Neural progenitor cell (in vitro differentiated cells): ENCODE results near the gene SYNE3. TPM values are rescaled to one million over a fixed set of nuclear protein-coding genes. Genes with fewer than 3 reads are reported as not detected.

Experiments used
- DNase-seq: peaks from one replicate; pipeline ENCODE4 v3.0.0-alpha.2; 2016; ENCODE audit warnings: low spot score
- H2AFZ ChIP-seq: fragments of 200-600 bp; sonication (generic); replicated peaks from 2 replicates; pipeline ENCODE4 v1.6.1; 2016; ENCODE audit warnings: antibody characterized with exemption
- H3F3A ChIP-seq: fragments of 200-600 bp; sonication (generic); 2 replicates; pipeline ENCODE4 v1.6.1; 2016; ENCODE audit warnings: antibody characterized with exemption, low read depth
- H3K27ac ChIP-seq: fragments of 200-600 bp; sonication (generic); 2 replicates; pipeline ENCODE4 v1.5.1; 2016; ENCODE audit warnings: mild to moderate bottlenecking
- H3K27me3 ChIP-seq: fragments of 200-600 bp; sonication (generic); 2 replicates; pipeline ENCODE4 v1.6.1; 2016; ENCODE audit warnings: mild to moderate bottlenecking, moderate library complexity
- H3K36me3 ChIP-seq: fragments of 200-600 bp; sonication (generic); 2 replicates; pipeline ENCODE4 v1.5.1; 2016
- H3K4me1 ChIP-seq: fragments of 200-600 bp; sonication (generic); 2 replicates; pipeline ENCODE4 v1.6.1; 2016; ENCODE audit warnings: mixed run types
- H3K4me2 ChIP-seq: fragments of 200-600 bp; sonication (generic); 2 replicates; pipeline ENCODE4 v1.6.1; 2016
- H3K4me3 ChIP-seq: fragments of 200-600 bp; sonication (generic); 2 replicates; pipeline ENCODE4 v1.5.1; 2016
- H3K79me2 ChIP-seq: fragments of 200-600 bp; sonication (generic); 2 replicates; pipeline ENCODE4 v1.6.1; 2016; ENCODE audit warnings: low read depth
- H3K9ac ChIP-seq: fragments of 200-600 bp; sonication (generic); 2 replicates; pipeline ENCODE4 v1.6.1; 2016
- H3K9me3 ChIP-seq: fragments of 200-600 bp; sonication (generic); 2 replicates; pipeline ENCODE4 v1.5.1; 2016; ENCODE audit warnings: low read depth
- H4K20me1 ChIP-seq: fragments of 200-600 bp; sonication (generic); 2 replicates; pipeline ENCODE4 v1.6.1; 2016; ENCODE audit warnings: low read depth
- H3K27ac Mint-ChIP-seq: 3 replicates; pipeline ENCODE4 v1.8.0; 2021; ENCODE audit warnings: mixed read lengths
- H3K27me3 Mint-ChIP-seq: 2 replicates; pipeline ENCODE4 v1.8.0; 2022; ENCODE audit warnings: low read depth, mild to moderate bottlenecking, inconsistent platforms, moderate library complexity, mixed read lengths; ENCODE audit not compliant: insufficient read depth
- H3K36me3 Mint-ChIP-seq: 3 replicates; pipeline ENCODE4 v1.8.0; 2021; ENCODE audit warnings: mixed read lengths
- H3K4me1 Mint-ChIP-seq: 3 replicates; pipeline ENCODE4 v1.8.0; 2021; ENCODE audit warnings: mixed read lengths
- H3K4me3 Mint-ChIP-seq: 3 replicates; pipeline ENCODE4 v1.8.0; 2021; ENCODE audit warnings: mild to moderate bottlenecking, moderate library complexity, mixed read lengths
- H3K9me3 Mint-ChIP-seq: 3 replicates; pipeline ENCODE4 v1.8.0; 2020; ENCODE audit warnings: mixed read lengths
- CTCF ChIP-seq: fragments of 200-600 bp; sonication (generic); IDR thresholded peaks from 2 replicates; pipeline ENCODE4 v1.5.1; 2017; ENCODE audit warnings: antibody characterized with exemption, mild to moderate bottlenecking
- EZH2 ChIP-seq: fragments of 200-600 bp; sonication (generic); IDR thresholded peaks from 2 replicates; pipeline ENCODE4 v1.6.1; 2017; ENCODE audit warnings: antibody characterized with exemption, mild to moderate bottlenecking, moderate library complexity
- EZH2phosphoT487 ChIP-seq: fragments of 200-600 bp; sonication (generic); IDR thresholded peaks from 2 replicates; pipeline ENCODE4 v1.6.1; 2017; ENCODE audit warnings: antibody characterized with exemption
- total RNA-seq: library from RNA; depleted of rRNA; stranded (reverse); fragments of >200 nt; gene quantifications from 2 replicates; pipeline ENCODE4 v1.2.3, GENCODE V29; 2015; ENCODE audit warnings: low replicate concordance

Gene SYNE3
- total RNA-seq, 1 donor from 2014 or later, result 0.06 TPM

- Histone ChIP-seq H3K9ac (no peak overlapping the region), H3K4me2 (no peak overlapping the region), H4K20me1 (no peaks in the 10 kb centered on the region), H3K36me3 (no peaks in the 10 kb centered on the region), H3K79me2 (no peaks in the 10 kb centered on the region), H2AFZ (no peak overlapping the region), H3K9me3 (no peaks in the 10 kb centered on the region), H3F3A (no peaks in the 10 kb centered on the region), H3K27ac (no peak overlapping the region), H3K4me1 (no peaks in the 10 kb centered on the region), H3K4me3 (no peak overlapping the region), H3K27me3 (no peaks in the 10 kb centered on the region)
- Mint-ChIP-seq H3K9me3 (no peaks in the 10 kb centered on the region), H3K27me3 (peaks cover 4% of the 10 kb centered on the region), H3K4me3 (no peak overlapping the region), H3K27ac (no peak overlapping the region), H3K36me3 (no peaks in the 10 kb centered on the region), H3K4me1 (no peaks in the 10 kb centered on the region)
- TF ChIP-seq CTCF (no peak), EZH2phosphoT487 (no peak), EZH2 (no peak)
- DNase-seq, result no peak
Measured at GRCh38 chr14:95507701-95508103, 8.7 kb downstream of the SYNE3 start.

- H3K4me1 Mint-ChIP-seq, result no peaks in the 10 kb centered on the region
- Histone ChIP-seq H3K4me3 (no peak overlapping the region), H3K27ac (no peak overlapping the region), H3K36me3 (no peaks in the 10 kb centered on the region), H3K4me1 (no peaks in the 10 kb centered on the region), H2AFZ (no peak overlapping the region), H3K9me3 (no peaks in the 10 kb centered on the region), H3K9ac (no peak overlapping the region), H3K79me2 (no peaks in the 10 kb centered on the region), H3F3A (no peaks in the 10 kb centered on the region), H4K20me1 (no peaks in the 10 kb centered on the region), H3K4me2 (no peak overlapping the region), H3K27me3 (no peaks in the 10 kb centered on the region)
- H3K27ac Mint-ChIP-seq, result no peak overlapping the region
- no peaks in the 10 kb centered on the region for H3K36me3 Mint-ChIP-seq
- DNase-seq, result no peak
- no peaks in the 10 kb centered on the region for H3K9me3 Mint-ChIP-seq
- TF ChIP-seq CTCF (no peak), EZH2 (no peak), EZH2phosphoT487 (no peak)
- peaks cover 4% of the 10 kb centered on the region for H3K27me3 Mint-ChIP-seq
- no peak overlapping the region for H3K4me3 Mint-ChIP-seq
Measured at GRCh38 chr14:95507174-95507573, 9.3 kb downstream of the SYNE3 start.

GRCh38 chr14:95505030-95505589 is 11.3 kb downstream of the SYNE3 start:
- H3F3A ChIP-seq, result no peaks in the 10 kb centered on the region
- Mint-ChIP-seq H3K27me3 (peaks cover 10% of the 10 kb centered on the region), H3K4me1 (peaks cover 11% of the 10 kb centered on the region), H3K36me3 (no peaks in the 10 kb centered on the region), H3K27ac (no peak overlapping the region), H3K9me3 (no peaks in the 10 kb centered on the region), H3K4me3 (no peak overlapping the region)
- no peak overlapping the region for H2AFZ ChIP-seq
- H3K36me3 ChIP-seq, result no peaks in the 10 kb centered on the region
- no peak for DNase-seq
- no peaks in the 10 kb centered on the region for H3K79me2 ChIP-seq
- no peaks in the 10 kb centered on the region for H4K20me1 ChIP-seq
- H3K4me1 ChIP-seq, result no peaks in the 10 kb centered on the region
- H3K27me3 ChIP-seq, result no peaks in the 10 kb centered on the region
- H3K4me3 ChIP-seq, result no peak overlapping the region
- TF ChIP-seq EZH2phosphoT487 (no peak), EZH2 (no peak), CTCF (no peak)
- H3K4me2 ChIP-seq, result no peak overlapping the region
- no peaks in the 10 kb centered on the region for H3K9me3 ChIP-seq
- H3K27ac ChIP-seq, result no peak overlapping the region
- H3K9ac ChIP-seq, result no peak overlapping the region
